Measurements from ENCODE around the gene LSM14A. TPM values are rescaled to one million over a fixed set of nuclear protein-coding genes. Genes with fewer than 3 reads are reported as not detected.
"Not testable (repeated sequence)": the region's sequence is repeated elsewhere in the genome, so short reads cannot be mapped to it uniquely, and the experiment has no call there.

LSM14A gene
- total RNA-seq, 4 donors from 2014 or later = 68.4 to 117 (median 98.1) TPM

GRCh38 chr19:34155686-34156085 is 16.6 kb upstream of the LSM14A start:
- no peaks in the 10 kb centered on the region for H3K9me3 ChIP-seq
- WGBS, 2 donors = 85 to 87% methylated on average over 5 of the region's 5 CpGs
- no peaks in the 10 kb centered on the region for H3K27me3 ChIP-seq
- no peak for TF ChIP-seq POLR2A (IDR thresholded peaks at IDR 0.05)
- no peak for TF ChIP-seq CTCF (IDR thresholded peaks at IDR 0.05)
- no peak for TF ChIP-seq EP300 (IDR thresholded peaks at IDR 0.05)
- H3K4me1 ChIP-seq = no peaks in the 10 kb centered on the region
- no peak overlapping the region for H3K4me3 ChIP-seq
- DNase-seq (ENCODE audit: low spot score in 2 of 2) = no peak
- no peaks in the 10 kb centered on the region for H3K36me3 ChIP-seq
- H3K27ac ChIP-seq = no peak overlapping the region

GRCh38 chr19:34158966-34159365 is 13.3 kb upstream of the LSM14A start:
- not testable (repeated sequence) for H3K9me3 ChIP-seq; H3K27ac ChIP-seq; H3K27me3 ChIP-seq; H3K36me3 ChIP-seq; DNase-seq (ENCODE audit: low spot score in 2 of 2); H3K4me3 ChIP-seq; H3K4me1 ChIP-seq
- 83 to 90% methylated on average over 7 of the region's 7 CpGs for WGBS, 2 donors

GRCh38 chr19:34159541-34159940 is 12.8 kb upstream of the LSM14A start:
- not testable (repeated sequence) for H3K27ac ChIP-seq; H3K4me1 ChIP-seq; H3K27me3 ChIP-seq; DNase-seq (ENCODE audit: low spot score in 2 of 2); H3K36me3 ChIP-seq; H3K9me3 ChIP-seq; H3K4me3 ChIP-seq
- whole genome bisulfite sequencing, 2 donors = 91 to 95% methylated on average over 5 of the region's 5 CpGs

- not testable (repeated sequence) for H3K36me3 ChIP-seq; DNase-seq (ENCODE audit: low spot score in 2 of 2); H3K27me3 ChIP-seq; H3K27ac ChIP-seq; H3K9me3 ChIP-seq; H3K4me3 ChIP-seq; H3K4me1 ChIP-seq
- WGBS, 2 donors = 68 to 80% methylated on average over 2 of the region's 2 CpGs
These were observed 10.4 kb upstream of the LSM14A start for GRCh38 chr19:34161902-34162301.

GRCh38 chr19:34165295-34165738 is 7.0 kb upstream of the LSM14A start:
- TF ChIP-seq POLR2A (IDR thresholded peaks at IDR 0.05) (no peak), EP300 (IDR thresholded peaks at IDR 0.05) (no peak), CTCF (IDR thresholded peaks at IDR 0.05) (no peak)
- Histone ChIP-seq H3K27ac (no peak overlapping the region), H3K4me1 (no peaks in the 10 kb centered on the region), H3K9me3 (no peaks in the 10 kb centered on the region), H3K36me3 (no peaks in the 10 kb centered on the region), H3K27me3 (no peaks in the 10 kb centered on the region), H3K4me3 (no peak overlapping the region)
- WGBS, 2 donors = 70 to 76% methylated on average over 8 of the region's 8 CpGs
- no peak for DNase-seq (ENCODE audit: low spot score in 2 of 2)

- not testable (repeated sequence) for H3K4me3 ChIP-seq; H3K27me3 ChIP-seq; H3K36me3 ChIP-seq; DNase-seq (ENCODE audit: low spot score in 2 of 2); H3K9me3 ChIP-seq
- 97% methylated on average over 12 of the region's 12 CpGs for WGBS, 2 donors
- peak overlapping the region in 1 of 4 donors; percentile 9 for H3K27ac ChIP-seq
- peaks cover 3 to 23% (median 15%) of the 10 kb centered on the region in 4 donors for H3K4me1 ChIP-seq
These were observed 2.7 kb upstream of the LSM14A start for GRCh38 chr19:34169475-34170199.

GRCh38 chr19:34171539-34171876 is 796 bp upstream of the LSM14A start:
- Histone ChIP-seq H3K27me3 (no peaks in the 10 kb centered on the region), H3K9me3 (no peaks in the 10 kb centered on the region), H3K4me3 (peak overlapping the region; percentile 79 to 96 (median 80)), H3K27ac (peak overlapping the region; percentile 98 to 99 (median 99)), H3K4me1 (peaks cover 3 to 42% (median 33%) of the 10 kb centered on the region in 4 donors), H3K36me3 (no peaks in the 10 kb centered on the region)
- TF ChIP-seq EP300 (IDR thresholded peaks at IDR 0.05) = no peak
- TF ChIP-seq POLR2A (IDR thresholded peaks at IDR 0.05) = no peak
- TF ChIP-seq CTCF (IDR thresholded peaks at IDR 0.05) = no peak
- DNase-seq (ENCODE audit: low spot score in 2 of 2) = no peak
- WGBS, 2 donors = 23 to 27% methylated on average over 9 of the region's 9 CpGs
